ENCODE measurements around the gene RIPOR3. TPM values are rescaled to one million over a fixed set of nuclear protein-coding genes. Genes with fewer than 3 reads are reported as not detected.
"Not testable (repeated sequence)": the region's sequence is repeated elsewhere in the genome, so short reads cannot be mapped to it uniquely, and the experiment has no call there.

Gene RIPOR3
- total and polyA plus RNA-seq, 2 donors from 2014 or later = 10.5 to 14.6 TPM

- H3K9me3 ChIP-seq (ENCODE audit: control insufficient read depth in 2 of 3, insufficient read depth in 1 of 3, low read length in 3 of 3); DNase-seq; FAIRE-seq; H3K27me3 ChIP-seq (ENCODE audit: control insufficient read depth, insufficient read depth, low read length); intact Hi-C loops (cut with DNase I); H3K9ac ChIP-seq (ENCODE audit: low read length in 3 of 3); H3K4me3 ChIP-seq (ENCODE audit: low read length in 3 of 3); H3K36me3 ChIP-seq (ENCODE audit: control insufficient read depth in 2 of 3, insufficient read depth in 3 of 3, low read length in 3 of 3): not testable (repeated sequence)
- H3K4me1 ChIP-seq (ENCODE audit: control insufficient read depth in 2 of 3, insufficient read depth in 2 of 3, low read depth in 1 of 3, low read length in 3 of 3) = peaks cover 0 to 19% (median 4%) of the 10 kb centered on the region in 3 donors
- H3K27ac ChIP-seq (ENCODE audit: low read depth in 2 of 2, low read length in 2 of 2) = peak overlapping the region; percentile 32 to 47
Measured at GRCh38 chr20:50638015-50638847, 53.1 kb downstream of the RIPOR3 start.

- Histone ChIP-seq H3K27me3 (ENCODE audit: control insufficient read depth, insufficient read depth, low read length) (no peaks in the 10 kb centered on the region), H3K27ac (ENCODE audit: low read depth in 2 of 2, low read length in 2 of 2) (peak overlapping the region; percentile 55 to 71), H3K9ac (ENCODE audit: low read length in 3 of 3) (peak overlapping the region in 1 of 3 donors; percentile 47), H3K4me3 (ENCODE audit: low read length in 3 of 3) (peak overlapping the region in 1 of 3 donors; percentile 33), H3K36me3 (ENCODE audit: control insufficient read depth in 2 of 3, insufficient read depth in 3 of 3, low read length in 3 of 3) (no peaks in the 10 kb centered on the region), H3K4me1 (ENCODE audit: control insufficient read depth in 2 of 3, insufficient read depth in 2 of 3, low read depth in 1 of 3, low read length in 3 of 3) (peaks cover 0 to 17% (median 4%) of the 10 kb centered on the region in 3 donors), H3K9me3 (ENCODE audit: control insufficient read depth in 2 of 3, insufficient read depth in 1 of 3, low read length in 3 of 3) (no peaks in the 10 kb centered on the region)
- intact Hi-C loops (cut with DNase I) = no loop called here
- TF ChIP-seq CTCF (IDR thresholded peaks at IDR 0.05; ENCODE audit: borderline replicate concordance, extremely low read depth, insufficient read depth) = no peak
- FAIRE-seq (no peak), DNase-seq (peak in 3 of 5 donors; percentile 55 to 59 (median 58))
Measured at GRCh38 chr20:50636601-50637540, 54.5 kb downstream of the RIPOR3 start.

- Histone ChIP-seq H3K4me1 (ENCODE audit: control insufficient read depth in 2 of 3, insufficient read depth in 2 of 3, low read depth in 1 of 3, low read length in 3 of 3) (peaks cover 0 to 17% (median 4%) of the 10 kb centered on the region in 3 donors), H3K36me3 (ENCODE audit: control insufficient read depth in 2 of 3, insufficient read depth in 3 of 3, low read length in 3 of 3) (no peaks in the 10 kb centered on the region), H3K9ac (ENCODE audit: low read length in 3 of 3) (peak overlapping the region in 1 of 3 donors; percentile 47), H3K4me3 (ENCODE audit: low read length in 3 of 3) (peak overlapping the region in 2 of 3 donors; percentile 14 to 33), H3K27ac (ENCODE audit: low read depth in 2 of 2, low read length in 2 of 2) (peak overlapping the region; percentile 2 to 55), H3K9me3 (ENCODE audit: control insufficient read depth in 2 of 3, insufficient read depth in 1 of 3, low read length in 3 of 3) (no peaks in the 10 kb centered on the region), H3K27me3 (ENCODE audit: control insufficient read depth, insufficient read depth, low read length) (no peaks in the 10 kb centered on the region)
- FAIRE-seq = no peak
- TF ChIP-seq CTCF (IDR thresholded peaks at IDR 0.05; ENCODE audit: borderline replicate concordance, extremely low read depth, insufficient read depth) = peak; percentile 75
- intact Hi-C loops (cut with DNase I) = no loop called here
- peak; percentile 81 to 91 (median 85) for DNase-seq
Measured at GRCh38 chr20:50635676-50636600, 55.4 kb downstream of the RIPOR3 start.

Measured in kidney (tissue), 14 donors.